ENCODE measurements around the gene ALLC.
A peak's percentile ranks its signal among the peaks of the same experiment; 100 is the strongest.

The ALLC gene

DNA sequence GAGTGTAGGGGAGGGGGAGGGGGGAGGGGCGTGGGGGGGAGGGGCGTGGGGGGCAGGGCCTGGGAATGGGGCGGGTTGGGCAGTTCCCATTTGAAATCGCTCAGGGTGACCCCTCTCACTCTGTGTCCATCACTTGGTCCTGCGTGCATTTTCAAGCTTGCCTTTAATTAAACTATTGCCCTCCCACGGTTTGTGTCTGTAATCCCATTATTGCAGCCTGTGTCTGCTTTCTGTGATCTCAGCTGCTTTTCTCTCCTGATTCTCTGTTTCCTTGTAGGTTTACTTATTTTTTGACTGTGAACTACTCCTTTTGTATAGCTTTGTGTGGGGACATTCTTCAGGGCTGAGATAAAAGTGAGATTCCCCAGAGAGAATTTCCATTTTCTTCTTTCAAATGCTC is 46.7 kb downstream of the ALLC start:
- no peak for DNase-seq (ENCODE audit: low read depth, low spot score)
- H3K36me3 ChIP-seq (ENCODE audit: insufficient read depth, low read length), result no peaks in the 10 kb centered on the region

DNA sequence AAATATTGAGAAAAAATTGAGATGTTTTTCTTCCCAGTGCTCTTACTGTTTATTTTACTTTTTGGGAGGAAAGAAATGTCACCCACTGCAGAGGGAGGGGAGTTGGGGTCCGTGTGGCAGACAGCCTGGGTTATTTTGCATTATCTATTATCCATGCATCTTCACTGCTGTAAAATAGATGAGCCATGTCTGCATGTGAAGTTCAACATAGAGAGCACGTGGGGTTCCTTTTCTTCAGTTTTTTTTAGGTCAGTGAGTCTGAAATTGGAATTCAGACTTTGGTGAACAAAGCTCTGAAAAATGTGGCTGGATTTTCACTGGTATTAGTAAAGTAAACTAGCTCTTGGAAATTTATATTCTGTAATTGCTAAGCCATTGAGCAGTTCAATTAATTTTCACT is 47.8 kb downstream of the ALLC start:
- no peak overlapping the region for H3K27ac ChIP-seq
- TF ChIP-seq EZH2 (IDR thresholded peaks at IDR 0.05) (no peak), FOXP2 (optimal IDR thresholded peaks at IDR 0.05; ENCODE audit: control extremely low read depth, extremely low read length, insufficient read depth) (no peak), POLR2AphosphoS5 (IDR thresholded peaks at IDR 0.05; ENCODE audit: borderline replicate concordance, low read depth, low read length) (no peak)
- no peak for DNase-seq (ENCODE audit: low read depth, low spot score)
- H3K36me3 ChIP-seq (ENCODE audit: insufficient read depth, low read length), result no peaks in the 10 kb centered on the region
- no peaks in the 10 kb centered on the region for H3K9me3 ChIP-seq (ENCODE audit: low read depth, low read length)
- no peak overlapping the region for H3K4me3 ChIP-seq
- H3K9ac ChIP-seq (ENCODE audit: insufficient read length), result no peak overlapping the region

More for the DNA sequence above, 46.7 kb downstream of the ALLC start:
- TF ChIP-seq FOXP2 (optimal IDR thresholded peaks at IDR 0.05; ENCODE audit: control extremely low read depth, extremely low read length, insufficient read depth), result no peak
- TF ChIP-seq EZH2 (IDR thresholded peaks at IDR 0.05), result no peak
- TF ChIP-seq POLR2AphosphoS5 (IDR thresholded peaks at IDR 0.05; ENCODE audit: borderline replicate concordance, low read depth, low read length), result no peak
- peak overlapping the region; percentile 7; the same call in 1 of the 2 replicates for H3K27ac ChIP-seq
- no peak overlapping the region for H3K9ac ChIP-seq (ENCODE audit: insufficient read length)
- H3K9me3 ChIP-seq (ENCODE audit: low read depth, low read length), result no peaks in the 10 kb centered on the region
- no peak overlapping the region for H3K4me3 ChIP-seq

DNA sequence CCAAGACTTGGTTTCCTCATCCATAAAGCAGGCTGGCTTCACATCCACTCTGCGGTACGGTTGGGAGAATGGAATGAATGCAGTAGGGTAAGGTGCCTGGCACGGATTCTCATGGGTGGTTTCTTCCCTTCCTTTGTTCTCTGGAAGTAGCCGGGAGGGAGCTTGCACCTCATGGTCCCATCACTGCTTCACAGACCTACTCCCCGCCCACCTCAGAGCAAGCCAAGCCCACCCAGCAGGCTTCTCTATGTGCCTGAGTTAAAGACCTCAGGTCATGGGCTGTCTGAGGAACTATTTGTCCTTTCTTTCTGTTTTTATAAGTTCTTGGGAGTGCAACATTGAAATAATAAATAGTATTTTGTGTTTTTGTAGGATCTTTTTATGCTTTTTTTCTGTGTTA is 48.9 kb downstream of the ALLC start:
- Histone ChIP-seq H3K27ac (no peak overlapping the region), H3K36me3 (ENCODE audit: insufficient read depth, low read length) (no peaks in the 10 kb centered on the region), H3K9ac (ENCODE audit: insufficient read length) (no peak overlapping the region), H3K9me3 (ENCODE audit: low read depth, low read length) (no peaks in the 10 kb centered on the region), H3K4me3 (no peak overlapping the region)
- no peak for DNase-seq (ENCODE audit: low read depth, low spot score)
- TF ChIP-seq FOXP2 (optimal IDR thresholded peaks at IDR 0.05; ENCODE audit: control extremely low read depth, extremely low read length, insufficient read depth), result no peak

DNA sequence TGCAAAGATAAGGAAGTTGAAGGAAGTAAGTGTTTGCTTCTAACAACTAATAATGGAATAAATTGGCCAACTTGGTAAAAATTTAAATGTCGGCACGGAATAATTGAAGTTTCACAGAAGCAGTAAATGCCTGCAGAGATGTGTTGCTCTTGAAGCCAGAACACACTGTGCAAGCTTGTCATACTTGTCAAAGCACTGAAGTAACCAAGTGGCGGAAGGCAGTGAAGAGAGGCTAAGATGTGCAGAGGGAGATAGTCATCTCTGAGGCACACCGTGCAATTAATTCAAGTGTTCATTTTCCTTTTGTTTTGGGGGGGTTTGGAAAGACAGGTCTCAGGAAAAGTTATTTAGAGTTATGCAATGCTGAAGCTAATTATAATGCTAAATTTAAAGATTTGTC is 50.6 kb downstream of the ALLC start:
- no peak for DNase-seq (ENCODE audit: low read depth, low spot score)
- no peak overlapping the region for H3K27ac ChIP-seq
- H3K36me3 ChIP-seq (ENCODE audit: insufficient read depth, low read length), result no peaks in the 10 kb centered on the region
- no peak overlapping the region for H3K4me3 ChIP-seq
- H3K9ac ChIP-seq (ENCODE audit: insufficient read length), result no peak overlapping the region
- H3K9me3 ChIP-seq (ENCODE audit: low read depth, low read length), result no peaks in the 10 kb centered on the region
- TF ChIP-seq POLR2AphosphoS5 (IDR thresholded peaks at IDR 0.05; ENCODE audit: borderline replicate concordance, low read depth, low read length), result no peak
- TF ChIP-seq EZH2 (IDR thresholded peaks at IDR 0.05), result no peak
- no peak for TF ChIP-seq FOXP2 (optimal IDR thresholded peaks at IDR 0.05; ENCODE audit: control extremely low read depth, extremely low read length, insufficient read depth)

DNA sequence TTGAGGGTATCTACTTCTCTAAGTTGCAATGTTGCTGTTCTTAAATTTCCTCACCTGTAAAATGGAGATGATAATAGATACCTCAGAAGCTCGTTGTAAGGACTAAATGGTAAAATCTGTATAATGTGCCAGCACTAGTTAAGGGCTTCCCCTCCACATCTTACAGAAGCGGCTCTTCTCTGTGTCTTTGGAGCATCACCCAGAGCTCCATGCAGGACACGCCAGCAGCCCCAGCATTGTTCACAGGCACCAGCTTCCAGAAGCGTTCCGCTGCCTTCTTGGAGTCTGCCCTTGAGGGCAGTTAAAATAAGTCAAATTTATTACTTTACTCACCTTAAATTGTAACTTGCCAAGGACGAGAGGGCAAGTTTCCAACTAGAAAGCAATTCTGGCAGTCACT is 51.2 kb downstream of the ALLC start:
- Histone ChIP-seq H3K9ac (ENCODE audit: insufficient read length) (no peak overlapping the region), H3K36me3 (ENCODE audit: insufficient read depth, low read length) (no peaks in the 10 kb centered on the region), H3K9me3 (ENCODE audit: low read depth, low read length) (no peaks in the 10 kb centered on the region), H3K4me3 (no peak overlapping the region), H3K27ac (no peak overlapping the region)
- no peak for TF ChIP-seq POLR2AphosphoS5 (IDR thresholded peaks at IDR 0.05; ENCODE audit: borderline replicate concordance, low read depth, low read length)
- no peak for TF ChIP-seq FOXP2 (optimal IDR thresholded peaks at IDR 0.05; ENCODE audit: control extremely low read depth, extremely low read length, insufficient read depth)
- no peak for TF ChIP-seq EZH2 (IDR thresholded peaks at IDR 0.05)
- DNase-seq (ENCODE audit: low read depth, low spot score), result no peak

DNA sequence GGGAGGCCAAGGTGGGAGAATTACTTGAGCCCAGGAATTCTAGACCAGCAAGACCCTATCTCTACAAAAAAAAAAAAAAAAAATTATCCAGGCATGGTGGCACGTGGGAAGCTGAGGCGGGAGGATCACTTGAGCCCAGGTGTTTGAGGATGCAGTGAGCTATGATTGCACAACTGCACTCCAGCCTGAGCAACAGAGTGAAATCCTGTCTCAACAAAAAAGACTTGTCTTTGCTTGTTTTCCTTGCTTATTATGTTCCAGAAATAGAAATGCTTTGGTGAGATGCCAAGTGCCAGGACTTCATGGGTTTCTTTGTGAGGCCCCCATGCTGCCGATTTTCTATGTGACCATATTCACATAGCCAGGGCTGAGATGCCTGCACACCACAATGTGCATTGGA is 54.4 kb downstream of the ALLC start:
- TF ChIP-seq POLR2AphosphoS5 (IDR thresholded peaks at IDR 0.05; ENCODE audit: borderline replicate concordance, low read depth, low read length), result no peak
- no peak for TF ChIP-seq FOXP2 (optimal IDR thresholded peaks at IDR 0.05; ENCODE audit: control extremely low read depth, extremely low read length, insufficient read depth)
- no peak for TF ChIP-seq EZH2 (IDR thresholded peaks at IDR 0.05)

DNA sequence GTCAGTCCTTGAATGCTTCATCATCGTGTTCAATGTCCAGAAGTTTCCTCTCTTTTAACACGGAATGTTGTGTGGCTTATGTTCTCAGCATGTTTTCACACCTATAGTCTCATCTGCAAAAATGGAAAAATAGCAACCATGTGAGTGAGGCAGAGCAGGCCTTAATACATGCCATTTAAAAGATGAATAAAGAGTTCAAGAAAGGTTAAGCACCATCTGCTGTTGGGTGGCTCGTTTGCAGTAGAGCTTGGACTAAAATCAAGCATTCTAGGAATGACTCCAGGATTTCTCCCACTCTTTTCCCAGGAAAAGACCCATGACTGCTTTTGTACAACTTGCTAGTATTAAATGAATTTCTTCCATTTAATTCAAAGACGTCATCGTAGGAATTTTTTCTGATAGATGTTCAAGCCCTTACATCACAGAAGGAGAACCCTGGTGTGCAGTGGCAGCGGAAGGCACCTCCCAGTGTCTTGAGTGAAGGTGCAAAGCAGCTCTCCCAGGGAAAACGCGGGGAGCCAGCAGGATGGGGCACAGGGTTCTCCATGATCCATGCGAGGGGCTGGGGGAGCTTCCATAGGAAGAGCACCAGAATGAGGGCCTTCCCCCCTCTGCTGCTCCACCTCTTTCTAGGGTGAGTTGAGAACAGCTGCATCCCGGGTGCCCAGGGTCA is 55.0 kb downstream of the ALLC start:
- no peak for DNase-seq (ENCODE audit: low read depth, low spot score)
- Histone ChIP-seq H3K9me3 (ENCODE audit: low read depth, low read length) (no peaks in the 10 kb centered on the region), H3K36me3 (ENCODE audit: insufficient read depth, low read length) (no peaks in the 10 kb centered on the region), H3K9ac (ENCODE audit: insufficient read length) (no peak overlapping the region), H3K27ac (no peak overlapping the region), H3K4me3 (no peak overlapping the region)
- no peak for TF ChIP-seq POLR2AphosphoS5 (IDR thresholded peaks at IDR 0.05; ENCODE audit: borderline replicate concordance, low read depth, low read length)
- TF ChIP-seq FOXP2 (optimal IDR thresholded peaks at IDR 0.05; ENCODE audit: control extremely low read depth, extremely low read length, insufficient read depth), result no peak
- no peak for TF ChIP-seq EZH2 (IDR thresholded peaks at IDR 0.05)

More for the DNA sequence above, 54.4 kb downstream of the ALLC start:
- Histone ChIP-seq H3K9me3 (ENCODE audit: low read depth, low read length) (no peaks in the 10 kb centered on the region), H3K9ac (ENCODE audit: insufficient read length) (no peak overlapping the region), H3K27ac (no peak overlapping the region), H3K4me3 (no peak overlapping the region), H3K36me3 (ENCODE audit: insufficient read depth, low read length) (no peaks in the 10 kb centered on the region)
- DNase-seq (ENCODE audit: low read depth, low spot score), result no peak

DNA sequence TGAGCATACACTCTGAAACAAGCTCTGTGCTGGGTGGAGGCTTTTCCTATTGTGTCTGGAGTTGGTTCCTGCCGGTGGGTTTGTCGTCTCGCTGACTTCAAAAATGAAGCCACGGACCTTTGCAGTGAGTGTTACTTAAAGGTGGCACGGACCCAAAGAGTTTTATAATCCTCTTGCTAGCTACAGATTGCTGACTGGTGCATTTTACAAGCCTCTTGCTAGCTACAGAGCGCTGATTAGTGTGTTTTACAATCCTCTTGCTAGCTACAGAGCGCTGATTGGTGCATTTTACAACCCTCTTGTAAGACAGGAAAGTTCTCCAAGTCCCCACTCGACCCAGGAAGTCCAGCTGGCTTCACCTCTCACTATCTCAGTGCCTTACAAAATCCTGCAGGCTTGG is 60.7 kb downstream of the ALLC start:
- no peaks in the 10 kb centered on the region for H3K9me3 ChIP-seq (ENCODE audit: low read depth, low read length)
- H3K4me3 ChIP-seq, result no peak overlapping the region
- H3K36me3 ChIP-seq (ENCODE audit: insufficient read depth, low read length), result no peaks in the 10 kb centered on the region
- H3K9ac ChIP-seq (ENCODE audit: insufficient read length), result no peak overlapping the region
- DNase-seq (ENCODE audit: low read depth, low spot score), result no peak
- no peak for TF ChIP-seq POLR2AphosphoS5 (IDR thresholded peaks at IDR 0.05; ENCODE audit: borderline replicate concordance, low read depth, low read length)
- TF ChIP-seq FOXP2 (optimal IDR thresholded peaks at IDR 0.05; ENCODE audit: control extremely low read depth, extremely low read length, insufficient read depth), result no peak
- no peak for TF ChIP-seq EZH2 (IDR thresholded peaks at IDR 0.05)
- H3K27ac ChIP-seq, result no peak overlapping the region

DNA sequence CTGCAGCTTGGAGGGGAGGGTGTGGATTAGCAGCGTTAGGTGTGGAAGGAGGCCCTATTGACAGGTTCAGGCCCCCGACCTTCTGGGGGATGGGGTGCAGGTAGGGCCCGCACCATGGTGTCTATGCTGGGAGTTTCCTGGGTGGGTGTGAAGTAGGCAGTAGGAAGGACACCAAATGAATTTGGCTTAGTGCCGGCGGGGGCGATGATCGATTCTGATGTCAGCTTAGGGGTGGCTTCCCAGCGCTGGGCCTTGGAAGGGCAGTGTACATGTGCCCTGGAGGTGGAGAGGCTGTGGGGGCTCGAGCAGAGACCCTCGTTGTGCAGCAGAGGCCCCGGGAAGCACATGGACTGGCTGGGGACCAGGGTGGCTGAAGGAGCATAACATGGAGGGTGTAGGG is 67.0 kb downstream of the ALLC start:
- Histone ChIP-seq H3K27ac (no peak overlapping the region), H3K36me3 (ENCODE audit: insufficient read depth, low read length) (no peaks in the 10 kb centered on the region), H3K9ac (ENCODE audit: insufficient read length) (no peak overlapping the region), H3K4me3 (no peak overlapping the region), H3K9me3 (ENCODE audit: low read depth, low read length) (no peaks in the 10 kb centered on the region)
- DNase-seq (ENCODE audit: low read depth, low spot score), result no peak
- no peak for TF ChIP-seq FOXP2 (optimal IDR thresholded peaks at IDR 0.05; ENCODE audit: control extremely low read depth, extremely low read length, insufficient read depth)
- no peak for TF ChIP-seq POLR2AphosphoS5 (IDR thresholded peaks at IDR 0.05; ENCODE audit: borderline replicate concordance, low read depth, low read length)
- no peak for TF ChIP-seq EZH2 (IDR thresholded peaks at IDR 0.05)

Measured in SK-N-MC (cell line).